ENCODE measurements around the gene DOCK10.

The DOCK10 gene

GRCh38 chr2:225030203-225030602 lies 12.1 kb downstream of the DOCK10 start:
- Histone ChIP-seq H3K9me3 (ENCODE audit: control insufficient read depth, insufficient read depth, low read length) (no peaks in the 10 kb centered on the region), H3K4me3 (ENCODE audit: low read depth, low read length) (no peak overlapping the region), H3K27ac (ENCODE audit: low read depth, low read length) (no peak overlapping the region), H3K27me3 (ENCODE audit: control insufficient read depth, insufficient read depth, low read length) (no peaks in the 10 kb centered on the region), H3K9ac (ENCODE audit: low read depth, low read length) (no peak overlapping the region), H3K36me3 (ENCODE audit: control insufficient read depth, insufficient read depth, low read length) (no peaks in the 10 kb centered on the region), H3K4me1 (ENCODE audit: control insufficient read depth, insufficient read depth, low read length) (no peaks in the 10 kb centered on the region)

DNA sequence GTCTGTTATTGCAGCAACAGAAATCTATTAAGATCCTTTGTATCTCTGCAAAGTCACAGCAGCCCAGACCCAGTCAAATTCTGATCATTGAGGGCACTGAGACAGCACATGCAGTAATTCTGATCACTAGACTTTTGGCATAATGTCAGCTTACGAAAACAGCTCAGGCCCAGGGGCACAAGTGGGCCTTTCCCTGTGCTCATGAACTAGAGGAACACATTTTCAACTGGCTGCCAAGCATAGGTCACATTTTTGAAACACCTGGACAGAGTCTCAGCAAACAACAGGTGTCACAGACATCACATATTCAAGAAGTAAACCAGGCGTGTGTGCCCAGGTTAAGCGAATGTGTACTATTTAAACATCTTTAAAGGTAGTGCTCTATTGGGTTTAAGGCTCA lies 13.7 kb downstream of the DOCK10 start:
- Histone ChIP-seq H3K9me3 (ENCODE audit: control insufficient read depth, insufficient read depth, low read length) (no peaks in the 10 kb centered on the region), H3K9ac (ENCODE audit: low read depth, low read length) (no peak overlapping the region), H3K27ac (ENCODE audit: low read depth, low read length) (no peak overlapping the region), H3K4me3 (ENCODE audit: low read depth, low read length) (no peak overlapping the region), H3K36me3 (ENCODE audit: control insufficient read depth, insufficient read depth, low read length) (no peaks in the 10 kb centered on the region), H3K27me3 (ENCODE audit: control insufficient read depth, insufficient read depth, low read length) (no peaks in the 10 kb centered on the region), H3K4me1 (ENCODE audit: control insufficient read depth, insufficient read depth, low read length) (no peaks in the 10 kb centered on the region)

GRCh38 chr2:225027061-225027762 lies 15.1 kb downstream of the DOCK10 start:
- Histone ChIP-seq H3K27me3 (ENCODE audit: control insufficient read depth, insufficient read depth, low read length) (no peaks in the 10 kb centered on the region), H3K36me3 (ENCODE audit: control insufficient read depth, insufficient read depth, low read length) (no peaks in the 10 kb centered on the region), H3K4me1 (ENCODE audit: control insufficient read depth, insufficient read depth, low read length) (0 out of 2 replicates have a peak, but pooled peaks cover 2% of the 10 kb centered on the region), H3K27ac (ENCODE audit: low read depth, low read length) (no peak overlapping the region), H3K9me3 (ENCODE audit: control insufficient read depth, insufficient read depth, low read length) (no peaks in the 10 kb centered on the region), H3K4me3 (ENCODE audit: low read depth, low read length) (no peak overlapping the region), H3K9ac (ENCODE audit: low read depth, low read length) (no peak overlapping the region)

DNA sequence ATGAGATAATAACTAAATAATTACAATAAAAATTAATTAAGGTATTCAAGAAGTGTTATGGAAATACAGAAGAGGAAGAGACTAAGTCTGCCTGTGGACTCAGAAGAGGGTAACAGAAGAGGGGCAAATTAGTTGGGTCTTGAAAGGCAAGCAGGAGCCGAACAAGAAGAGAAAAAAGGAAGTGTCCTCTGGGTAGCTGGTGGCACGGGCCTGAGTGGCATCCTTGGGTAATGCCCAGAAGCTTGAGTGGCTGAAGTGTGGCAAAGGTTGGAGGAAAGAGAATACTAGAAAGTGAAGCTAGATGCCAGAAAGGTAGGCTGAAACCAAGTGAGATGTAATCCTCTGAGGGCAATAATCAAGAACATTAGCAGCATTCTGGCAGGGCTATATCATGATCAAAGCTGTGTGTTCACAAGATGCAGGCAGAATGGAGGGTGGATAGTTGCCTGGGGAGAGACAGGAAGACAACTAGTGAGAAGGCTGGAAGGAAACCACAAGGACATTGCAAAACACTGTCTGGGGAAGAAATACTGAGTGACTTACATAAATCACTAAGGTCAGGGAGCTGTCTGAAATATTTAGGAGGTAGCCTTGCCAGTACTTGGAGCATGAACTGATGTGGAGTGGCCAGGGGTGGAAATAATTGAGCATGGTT lies 16.2 kb downstream of the DOCK10 start:
- no peaks in the 10 kb centered on the region for H3K9me3 ChIP-seq (ENCODE audit: control insufficient read depth, insufficient read depth, low read length)
- no peaks in the 10 kb centered on the region for H3K27me3 ChIP-seq (ENCODE audit: control insufficient read depth, insufficient read depth, low read length)
- peaks cover 10% of the 10 kb centered on the region; the same call in 1 of the 2 replicates for H3K4me1 ChIP-seq (ENCODE audit: control insufficient read depth, insufficient read depth, low read length)
- H3K4me3 ChIP-seq (ENCODE audit: low read depth, low read length), result no peak overlapping the region
- no peak overlapping the region for H3K9ac ChIP-seq (ENCODE audit: low read depth, low read length)
- H3K27ac ChIP-seq (ENCODE audit: low read depth, low read length), result no peak overlapping the region
- no peaks in the 10 kb centered on the region for H3K36me3 ChIP-seq (ENCODE audit: control insufficient read depth, insufficient read depth, low read length)

DNA sequence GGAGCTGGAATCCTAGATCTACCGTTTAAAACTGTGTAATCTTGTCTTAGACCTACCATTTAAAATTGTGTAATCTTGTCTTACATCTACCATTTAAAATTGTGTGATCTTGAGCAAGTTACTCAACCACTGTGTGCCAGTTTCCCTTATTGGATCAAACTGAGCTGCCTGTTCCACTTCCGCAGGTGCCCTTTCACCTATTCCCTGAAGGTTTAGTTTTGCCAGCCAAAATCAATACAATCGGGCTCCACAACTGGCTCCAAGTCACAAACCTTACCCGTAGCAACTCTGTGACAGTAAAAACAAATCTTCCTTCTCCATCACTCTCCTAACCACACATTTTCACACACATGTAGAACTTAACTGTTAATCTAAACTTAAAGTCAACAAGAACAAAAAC lies 20.1 kb downstream of the DOCK10 start:
- Histone ChIP-seq H3K36me3 (ENCODE audit: control insufficient read depth, insufficient read depth, low read length) (no peaks in the 10 kb centered on the region), H3K9ac (ENCODE audit: low read depth, low read length) (no peak overlapping the region), H3K27ac (ENCODE audit: low read depth, low read length) (no peak overlapping the region), H3K4me1 (ENCODE audit: control insufficient read depth, insufficient read depth, low read length) (peaks cover 10% of the 10 kb centered on the region; the same call in 1 of the 2 replicates), H3K4me3 (ENCODE audit: low read depth, low read length) (no peak overlapping the region), H3K9me3 (ENCODE audit: control insufficient read depth, insufficient read depth, low read length) (no peaks in the 10 kb centered on the region), H3K27me3 (ENCODE audit: control insufficient read depth, insufficient read depth, low read length) (no peaks in the 10 kb centered on the region)

GRCh38 chr2:225020168-225020849 lies 22.0 kb downstream of the DOCK10 start:
- no peak overlapping the region for H3K9ac ChIP-seq (ENCODE audit: low read depth, low read length)
- H3K36me3 ChIP-seq (ENCODE audit: control insufficient read depth, insufficient read depth, low read length), result no peaks in the 10 kb centered on the region
- peaks cover 10% of the 10 kb centered on the region; the same call in 1 of the 2 replicates for H3K4me1 ChIP-seq (ENCODE audit: control insufficient read depth, insufficient read depth, low read length)
- no peaks in the 10 kb centered on the region for H3K27me3 ChIP-seq (ENCODE audit: control insufficient read depth, insufficient read depth, low read length)
- no peak overlapping the region for H3K27ac ChIP-seq (ENCODE audit: low read depth, low read length)
- H3K4me3 ChIP-seq (ENCODE audit: low read depth, low read length), result no peak overlapping the region
- no peaks in the 10 kb centered on the region for H3K9me3 ChIP-seq (ENCODE audit: control insufficient read depth, insufficient read depth, low read length)

DNA sequence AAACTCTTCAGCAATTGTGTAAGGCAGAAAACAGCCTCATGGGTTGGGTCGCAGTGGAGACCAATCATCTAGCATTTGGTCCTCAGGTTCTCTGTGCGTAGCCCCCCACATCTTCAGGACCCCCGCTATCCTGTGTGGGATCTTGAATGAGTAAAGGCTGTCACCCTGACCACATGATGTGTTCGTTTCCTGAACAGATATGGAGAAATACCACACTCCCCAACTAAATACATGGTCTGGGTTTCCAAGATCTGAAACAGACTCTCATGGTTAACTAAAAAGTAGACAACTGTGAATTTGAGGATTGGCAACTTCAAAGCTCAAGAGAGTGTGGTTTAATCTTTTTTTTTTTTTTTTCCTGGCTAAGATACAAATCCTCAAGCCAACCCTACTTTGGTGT lies 23.2 kb downstream of the DOCK10 start:
- no peaks in the 10 kb centered on the region for H3K9me3 ChIP-seq (ENCODE audit: control insufficient read depth, insufficient read depth, low read length)
- H3K9ac ChIP-seq (ENCODE audit: low read depth, low read length), result no peak overlapping the region
- no peaks in the 10 kb centered on the region for H3K36me3 ChIP-seq (ENCODE audit: control insufficient read depth, insufficient read depth, low read length)
- no peak overlapping the region for H3K27ac ChIP-seq (ENCODE audit: low read depth, low read length)
- H3K27me3 ChIP-seq (ENCODE audit: control insufficient read depth, insufficient read depth, low read length), result no peaks in the 10 kb centered on the region
- peaks cover 10% of the 10 kb centered on the region; the same call in 1 of the 2 replicates for H3K4me1 ChIP-seq (ENCODE audit: control insufficient read depth, insufficient read depth, low read length)
- H3K4me3 ChIP-seq (ENCODE audit: low read depth, low read length), result no peak overlapping the region

DNA sequence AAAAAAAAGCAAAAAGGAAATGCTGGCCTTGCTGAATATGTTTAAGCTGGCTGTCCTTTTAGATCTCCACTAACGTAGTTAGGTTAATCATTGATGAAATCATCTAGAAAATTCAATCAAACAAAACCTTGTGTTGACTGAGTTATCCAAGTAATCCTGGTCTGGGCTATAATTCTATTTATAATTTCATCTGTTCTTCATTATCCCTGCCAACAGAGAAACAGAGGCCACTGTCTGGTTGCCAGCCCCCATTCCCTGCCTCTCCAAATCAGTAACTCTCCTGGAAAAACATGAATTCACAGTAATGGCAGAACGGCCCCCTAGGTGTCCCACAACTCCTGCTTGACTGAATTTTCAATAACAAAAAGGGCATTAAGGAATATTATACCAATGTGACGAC lies 24.6 kb downstream of the DOCK10 start:
- no peaks in the 10 kb centered on the region for H3K36me3 ChIP-seq (ENCODE audit: control insufficient read depth, insufficient read depth, low read length)
- no peak overlapping the region for H3K9ac ChIP-seq (ENCODE audit: low read depth, low read length)
- no peaks in the 10 kb centered on the region for H3K9me3 ChIP-seq (ENCODE audit: control insufficient read depth, insufficient read depth, low read length)
- H3K4me3 ChIP-seq (ENCODE audit: low read depth, low read length), result no peak overlapping the region
- no peaks in the 10 kb centered on the region for H3K27me3 ChIP-seq (ENCODE audit: control insufficient read depth, insufficient read depth, low read length)
- peaks cover 17% of the 10 kb centered on the region; the same call in 1 of the 2 replicates for H3K4me1 ChIP-seq (ENCODE audit: control insufficient read depth, insufficient read depth, low read length)
- H3K27ac ChIP-seq (ENCODE audit: low read depth, low read length), result no peak overlapping the region

GRCh38 chr2:225017098-225017685 lies 25.1 kb downstream of the DOCK10 start:
- Histone ChIP-seq H3K4me1 (ENCODE audit: control insufficient read depth, insufficient read depth, low read length) (peaks cover 15% of the 10 kb centered on the region; the same call in 1 of the 2 replicates), H3K27ac (ENCODE audit: low read depth, low read length) (no peak overlapping the region), H3K4me3 (ENCODE audit: low read depth, low read length) (no peak overlapping the region), H3K9ac (ENCODE audit: low read depth, low read length) (no peak overlapping the region), H3K36me3 (ENCODE audit: control insufficient read depth, insufficient read depth, low read length) (no peaks in the 10 kb centered on the region), H3K9me3 (ENCODE audit: control insufficient read depth, insufficient read depth, low read length) (no peaks in the 10 kb centered on the region), H3K27me3 (ENCODE audit: control insufficient read depth, insufficient read depth, low read length) (no peaks in the 10 kb centered on the region)

- Histone ChIP-seq H3K4me3 (ENCODE audit: low read depth, low read length) (no peak overlapping the region), H3K9me3 (ENCODE audit: control insufficient read depth, insufficient read depth, low read length) (no peaks in the 10 kb centered on the region), H3K27ac (ENCODE audit: low read depth, low read length) (no peak overlapping the region), H3K27me3 (ENCODE audit: control insufficient read depth, insufficient read depth, low read length) (no peaks in the 10 kb centered on the region), H3K4me1 (ENCODE audit: control insufficient read depth, insufficient read depth, low read length) (peaks cover 28% of the 10 kb centered on the region), H3K9ac (ENCODE audit: low read depth, low read length) (no peak overlapping the region), H3K36me3 (ENCODE audit: control insufficient read depth, insufficient read depth, low read length) (no peaks in the 10 kb centered on the region)
Observed at GRCh38 chr2:225013425-225014365, 28.6 kb downstream of the DOCK10 start.
